Endothelial cell of umbilical vein (primary cell): ENCODE data around the gene LGR6. TPM values are rescaled to one million over a fixed set of nuclear protein-coding genes. Genes with fewer than 3 reads are reported as not detected.
A peak's percentile ranks its signal among the peaks of the same experiment; 100 is the strongest.

ENCODE experiments used
- BruUV-seq: library from RNA; stranded (reverse); fragments of 400-500 nt; replicated peaks from 2 replicates; lab custom pipeline; 2021; lab: Mats Ljungman, UMichigan
- CTCF ChIA-PET: fragments of 300-600, 350-600 bp; sonication (Branson Sonifier 250); formaldehyde crosslinking; loops from one replicate; lab custom pipeline; 2021; ENCODE audit warnings: antibody characterized with exemption, inconsistent platforms; lab: Charles Lee
- POLR2A ChIA-PET: fragments of 300-600, 350-600 bp; sonication (Branson Sonifier 250); formaldehyde crosslinking; loops from one replicate; lab custom pipeline; 2021; ENCODE audit warnings: antibody characterized with exemption, inconsistent platforms; lab: Charles Lee
- DNase-seq: peaks from one replicate; pipeline ENCODE4 v3.0.0-alpha.2; 2011; ENCODE audit warnings: low read depth, low spot score
- FAIRE-seq: peaks from 2 replicates; lab custom pipeline; 2011; peaks lifted over from hg19 to GRCh38; lab: Jason Lieb, UNC
- H2AFZ ChIP-seq: 2 replicates; pipeline ENCODE4 v1.6.0; 2012; ENCODE audit warnings: low read depth, low read length, control low read depth, inconsistent platforms
- H3K27ac ChIP-seq: 2 replicates; pipeline ENCODE4 v1.5.1; 2011; ENCODE audit warnings: low read depth, mild to moderate bottlenecking, control low read depth, low read length, moderate library complexity; ENCODE audit not compliant: insufficient read depth
- H3K27me3 ChIP-seq, 2 experiments: 2 replicates each; pipeline versions ENCODE4 v1.6.0 to v1.6.1; 2011; ENCODE audit warnings: low read length in 2 of 2, mixed read lengths in 1 of 2; ENCODE audit not compliant: control insufficient read depth in 2 of 2, insufficient read depth in 2 of 2
- H3K36me3 ChIP-seq, 2 experiments: 2 replicates in 1 of 2; 3 replicates in 1 of 2; pipeline ENCODE4 v1.5.1; 2011; ENCODE audit warnings: low read length in 2 of 2, mild to moderate bottlenecking in 1 of 2, moderate library complexity in 1 of 2; ENCODE audit not compliant: control insufficient read depth in 2 of 2, insufficient read depth in 2 of 2; ENCODE audit errors: extremely low read depth in 1 of 2
- H3K4me1 ChIP-seq: 3 replicates; pipeline ENCODE4 v1.5.1; 2011; ENCODE audit warnings: mild to moderate bottlenecking, low read length; ENCODE audit not compliant: control insufficient read depth, insufficient read depth; ENCODE audit errors: extremely low read depth
- H3K4me2 ChIP-seq: 2 replicates; pipeline ENCODE4 v1.6.1; 2011; ENCODE audit warnings: low read length, control low read depth, mixed read lengths; ENCODE audit not compliant: insufficient read depth
- H3K4me3 ChIP-seq, 3 experiments: fragments of 200-600 bp in 1 of 3; sonication (generic), shearing (Covaris generic) in 1 of 3; replicated peaks in 1 of 3; 2 replicates each; pipeline ENCODE4 v1.5.1; 2011 to 2016; ENCODE audit warnings: control low read depth in 3 of 3, low read length in 3 of 3, mild to moderate bottlenecking in 2 of 3, inconsistent platforms in 1 of 3, low read depth in 1 of 3, moderate library complexity in 1 of 3; ENCODE audit not compliant: insufficient read depth in 1 of 3
- H3K79me2 ChIP-seq: 2 replicates; pipeline ENCODE4 v1.6.0; 2012; ENCODE audit warnings: low read length, inconsistent platforms; ENCODE audit not compliant: control insufficient read depth, insufficient read depth
- H3K9ac ChIP-seq: replicated peaks from 2 replicates; pipeline ENCODE3; 2011; ENCODE audit warnings: low read length, control low read depth; ENCODE audit not compliant: insufficient read depth; ENCODE audit errors: extremely low read depth
- H3K9me1 ChIP-seq: replicated peaks from 3 replicates; pipeline ENCODE4 v1.6.0; 2011; ENCODE audit warnings: mild to moderate bottlenecking, low read length; ENCODE audit not compliant: control insufficient read depth, insufficient read depth; ENCODE audit errors: extremely low read depth
- H3K9me3 ChIP-seq: replicated peaks from 2 replicates; pipeline ENCODE4 v1.5.1; 2012; ENCODE audit warnings: low read length, inconsistent platforms; ENCODE audit not compliant: control insufficient read depth, insufficient read depth
- H4K20me1 ChIP-seq: replicated peaks from 2 replicates; pipeline ENCODE3; 2011; ENCODE audit warnings: mild to moderate bottlenecking, low read length; ENCODE audit not compliant: control insufficient read depth, insufficient read depth; ENCODE audit errors: extremely low read depth
- EZH2 ChIP-seq: IDR thresholded peaks from 2 replicates; pipeline ENCODE4 v1.6.1; 2012; ENCODE audit warnings: borderline replicate concordance, low read depth, mild to moderate bottlenecking, moderate library complexity, low read length, inconsistent platforms; ENCODE audit not compliant: severe bottlenecking
- FOS ChIP-seq: IDR thresholded peaks from 2 replicates; pipeline ENCODE4 v1.6.1; 2011; ENCODE audit warnings: mild to moderate bottlenecking, low read length, moderate library complexity, borderline replicate concordance; ENCODE audit not compliant: insufficient read depth
- GATA2 ChIP-seq: IDR thresholded peaks from 2 replicates; pipeline ENCODE4 v1.7.0; 2011; ENCODE audit warnings: low read depth, mild to moderate bottlenecking, moderate library complexity, mixed read lengths, low read length; ENCODE audit not compliant: insufficient read length, insufficient read depth
- JUN ChIP-seq: IDR thresholded peaks from 2 replicates; pipeline ENCODE4 v1.6.1; 2011; ENCODE audit warnings: borderline replicate concordance, low read depth; ENCODE audit not compliant: insufficient read length, insufficient read depth
- POLR2A ChIP-seq: IDR thresholded peaks from 2 replicates; pipeline ENCODE4 v1.6.1; 2012; ENCODE audit warnings: low read depth, mild to moderate bottlenecking, control low read depth, low read length
- POLR2AphosphoS5 ChIP-seq: IDR thresholded peaks from 2 replicates; pipeline ENCODE4 v1.6.1; 2012; ENCODE audit warnings: low read depth, mild to moderate bottlenecking, control low read depth, low read length, moderate library complexity; ENCODE audit not compliant: insufficient read depth
- dilution Hi-C: fragments of 300-500 bp; cut with MboI; formaldehyde crosslinking; loops from one replicate; pipeline ENCODE4 v1.15.0; 2019; ENCODE audit warnings: low sequenced_read_pairs; ENCODE audit not compliant: extremely low pct_ligation_motif_present
- intact Hi-C: fragments of 100-400 bp; cut with micrococcal nuclease; formaldehyde crosslinking; loops from one replicate; pipeline ENCODE4 v1.10.0; 2022
- polyA plus RNA-seq, 4 experiments: library from polyadenylated mRNA; depleted of rRNA in 3 of 4; stranded (reverse) in 3 of 4; unstranded in 1 of 4; fragments of >200 nt; gene quantifications; 2 replicates each; pipeline versions ENCODE4 v1.2.1 to v1.2.3, GENCODE V29; 2011 to 2012; ENCODE audit warnings: missing spikeins in 1 of 4
- total RNA-seq: library from RNA; stranded (reverse); gene quantifications from 2 replicates; pipeline ENCODE4 v1.2.3, GENCODE V29; 2021
- TF ChIP-seq, protein P1 (sequence below), 2 donors: IDR thresholded peaks; 1 replicate in 1 of 2; 2 replicates in 1 of 2; pipeline ENCODE4 v1.5.1; 2011; ENCODE audit warnings: low read length in 2 of 2, mild to moderate bottlenecking in 2 of 2, moderate library complexity in 2 of 2, control low read depth in 1 of 2, inconsistent platforms in 1 of 2, low read depth in 1 of 2; ENCODE audit not compliant: insufficient read depth in 1 of 2; ENCODE audit errors: extremely low read depth in 1 of 2
- TF ChIP-seq, protein P2 (sequence below): IDR thresholded peaks from 2 replicates; pipeline ENCODE4 v1.6.1; 2011; ENCODE audit not compliant: insufficient read depth, insufficient read length

LGR6 gene
- total and polyA plus RNA-seq, 2 donors (not counting 3 experiments of a cell fraction or from before 2014, with no cell fraction given), result not detected

DNA sequence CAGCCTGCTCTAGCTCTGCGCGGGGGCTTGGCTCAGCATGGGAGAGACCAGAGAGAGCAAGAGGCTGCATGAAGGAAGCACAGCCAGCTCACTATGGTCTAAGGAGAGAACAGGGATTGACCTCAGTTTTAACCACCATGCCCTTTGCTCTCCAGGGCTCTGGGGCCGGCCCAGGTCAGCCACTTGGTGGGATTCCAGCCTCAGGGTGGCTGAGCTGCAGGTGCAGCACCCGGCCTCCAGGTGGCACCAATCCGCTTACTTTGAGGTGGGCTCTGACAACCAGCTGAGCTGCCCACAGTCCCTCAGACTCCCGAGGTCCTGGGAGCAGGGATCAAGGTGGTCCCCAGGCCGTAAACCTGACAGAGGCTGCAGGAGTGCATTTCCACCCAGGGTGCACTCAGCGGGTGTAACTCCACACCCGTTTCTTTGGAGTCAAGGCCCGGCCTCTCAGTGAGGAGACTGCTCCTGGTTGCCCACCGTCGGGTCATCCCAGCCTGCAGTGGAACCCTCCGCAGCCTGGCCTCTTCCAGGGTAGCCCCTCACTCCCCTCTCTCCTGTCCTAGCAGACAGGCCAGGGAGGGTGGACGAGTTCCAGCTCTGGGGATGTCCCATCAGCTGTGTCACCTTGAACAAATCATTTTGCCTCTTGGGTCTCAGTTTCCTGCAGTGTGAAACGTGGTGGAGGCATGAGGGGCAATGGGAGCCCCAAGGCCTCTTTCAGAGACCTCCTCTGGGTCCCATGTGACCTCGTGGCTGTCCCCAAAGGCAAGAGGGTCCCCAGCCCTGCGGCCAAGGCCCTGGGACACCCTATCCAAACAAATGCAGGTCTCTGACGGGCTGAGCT lies 607 bp upstream of the LGR6 start:
- Histone ChIP-seq H3K4me2 (no peak overlapping the region), H3K4me3 (no peak overlapping the region), H3K36me3 (no peaks in the 10 kb centered on the region), H3K9me1 (no peaks in the 10 kb centered on the region), H3K27me3 (peaks cover 32 to 33% of the 10 kb centered on the region in 2 experiments), H4K20me1 (no peaks in the 10 kb centered on the region), H3K4me1 (no peaks in the 10 kb centered on the region), H3K27ac (no peak overlapping the region), H3K79me2 (no peaks in the 10 kb centered on the region), H3K9me3 (no peaks in the 10 kb centered on the region), H3K9ac (no peak overlapping the region), H2AFZ (no peak overlapping the region)
- CTCF ChIA-PET, result interaction anchor here (0.5 to 5.4 kb wide), 49 partner anchors 8 to 526 kb away, joined by 3 to 121 read pairs (median 4); partner anchors contain the start of gene UBE2T
- POLR2A ChIA-PET, result no interaction called here
- dilution Hi-C loops (no loop called here), intact Hi-C loops (loop anchor here (1.0 kb wide), 3 partner anchors 81 to 526 kb away; no protein-coding TSS in a partner anchor)
- TF ChIP-seq, protein P1, sequence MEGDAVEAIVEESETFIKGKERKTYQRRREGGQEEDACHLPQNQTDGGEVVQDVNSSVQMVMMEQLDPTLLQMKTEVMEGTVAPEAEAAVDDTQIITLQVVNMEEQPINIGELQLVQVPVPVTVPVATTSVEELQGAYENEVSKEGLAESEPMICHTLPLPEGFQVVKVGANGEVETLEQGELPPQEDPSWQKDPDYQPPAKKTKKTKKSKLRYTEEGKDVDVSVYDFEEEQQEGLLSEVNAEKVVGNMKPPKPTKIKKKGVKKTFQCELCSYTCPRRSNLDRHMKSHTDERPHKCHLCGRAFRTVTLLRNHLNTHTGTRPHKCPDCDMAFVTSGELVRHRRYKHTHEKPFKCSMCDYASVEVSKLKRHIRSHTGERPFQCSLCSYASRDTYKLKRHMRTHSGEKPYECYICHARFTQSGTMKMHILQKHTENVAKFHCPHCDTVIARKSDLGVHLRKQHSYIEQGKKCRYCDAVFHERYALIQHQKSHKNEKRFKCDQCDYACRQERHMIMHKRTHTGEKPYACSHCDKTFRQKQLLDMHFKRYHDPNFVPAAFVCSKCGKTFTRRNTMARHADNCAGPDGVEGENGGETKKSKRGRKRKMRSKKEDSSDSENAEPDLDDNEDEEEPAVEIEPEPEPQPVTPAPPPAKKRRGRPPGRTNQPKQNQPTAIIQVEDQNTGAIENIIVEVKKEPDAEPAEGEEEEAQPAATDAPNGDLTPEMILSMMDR (IDR thresholded peaks at IDR 0.05; ENCODE audit: extremely low read depth in 1 of 2, insufficient read depth in 1 of 2, low read depth in 1 of 2, low read length in 2 of 2), result peak; percentile 87 to 93
- TF ChIP-seq FOS, result no peak
- FAIRE-seq, result peak; percentile 78
- no TSS peak for BruUV-seq
- peak; percentile 49 for DNase-seq

DNA sequence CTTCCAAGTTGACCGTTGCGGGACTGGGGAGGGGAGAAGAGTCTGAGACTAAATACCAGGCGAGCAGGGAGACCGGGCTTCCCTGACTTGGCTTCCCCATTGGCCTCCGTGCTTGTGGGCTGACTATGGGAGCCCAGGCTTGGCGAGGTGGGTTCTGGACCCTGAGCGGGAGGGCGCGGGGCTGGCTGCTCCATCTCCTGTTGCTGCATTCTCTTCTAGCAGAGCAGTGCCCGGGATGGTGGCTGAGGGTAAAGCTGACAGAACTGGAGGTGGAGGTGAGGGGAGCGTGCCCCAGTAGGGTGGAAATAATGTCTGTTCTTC lies 689 bp downstream of the LGR6 start:
- no peaks in the 10 kb centered on the region for H3K36me3 ChIP-seq
- DNase-seq (no peak), FAIRE-seq (no peak)
- CTCF ChIA-PET, result interaction anchor here (1.0 to 5.4 kb wide), 11 partner anchors 8 to 525 kb away, joined by 3 to 121 read pairs (median 8); no protein-coding TSS in a partner anchor
- TF ChIP-seq GATA2 (no peak), FOS (no peak), POLR2A (no peak), EZH2 (no peak), POLR2AphosphoS5 (no peak), JUN (no peak)
- TF ChIP-seq, protein P1 (IDR thresholded peaks at IDR 0.05; ENCODE audit: extremely low read depth in 1 of 2, insufficient read depth in 1 of 2, low read depth in 1 of 2, low read length in 2 of 2), result no peak
- TF ChIP-seq, protein P2, sequence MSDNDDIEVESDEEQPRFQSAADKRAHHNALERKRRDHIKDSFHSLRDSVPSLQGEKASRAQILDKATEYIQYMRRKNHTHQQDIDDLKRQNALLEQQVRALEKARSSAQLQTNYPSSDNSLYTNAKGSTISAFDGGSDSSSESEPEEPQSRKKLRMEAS, result no peak
- H3K9ac ChIP-seq, result no peak overlapping the region
- no peak overlapping the region for H3K4me3 ChIP-seq
- H3K4me2 ChIP-seq, result no peak overlapping the region
- POLR2A ChIA-PET, result no interaction called here
- BruUV-seq, result no TSS peak
- dilution Hi-C loops, result no loop called here
- no peaks in the 10 kb centered on the region for H4K20me1 ChIP-seq
- no peaks in the 10 kb centered on the region for H3K9me1 ChIP-seq
- intact Hi-C loops, result no loop called here
- no peak overlapping the region for H2AFZ ChIP-seq
- no peaks in the 10 kb centered on the region for H3K79me2 ChIP-seq
- no peaks in the 10 kb centered on the region for H3K9me3 ChIP-seq
- peaks cover 35 to 41% of the 10 kb centered on the region in 2 experiments for H3K27me3 ChIP-seq
- no peak overlapping the region for H3K27ac ChIP-seq
- H3K4me1 ChIP-seq, result no peaks in the 10 kb centered on the region
